SU-DHL-6 (cell line): ENCODE data around the gene KIAA2012.

Experiments
- H2AFZ ChIP-seq: fragments of 200-600 bp; sonication (generic); 2 replicates; pipeline ENCODE4 v1.6.1; 2014; ENCODE audit warnings: low read depth, mild to moderate bottlenecking, moderate library complexity, mixed read lengths, antibody characterized with exemption, low read length; ENCODE audit not compliant: severe bottlenecking
- H3F3A ChIP-seq: fragments of 200-600 bp; shearing (Covaris generic); 2 replicates; pipeline ENCODE4 v1.6.0; 2016; ENCODE audit warnings: antibody characterized with exemption, mild to moderate bottlenecking; ENCODE audit not compliant: insufficient read depth
- H3K27ac ChIP-seq: fragments of 200-600 bp; sonication (generic); 2 replicates; pipeline ENCODE4 v1.5.1; 2016; ENCODE audit warnings: low read depth, mild to moderate bottlenecking, low read length, moderate library complexity, mixed read lengths
- H3K27me3 ChIP-seq: fragments of 200-600 bp; sonication (generic), shearing (Covaris generic); 2 replicates; pipeline ENCODE4 v1.6.0; 2014; ENCODE audit warnings: mild to moderate bottlenecking, low read length
- H3K36me3 ChIP-seq: fragments of 200-600 bp; sonication (generic); 2 replicates; pipeline ENCODE4 v1.6.1; 2014; ENCODE audit warnings: mild to moderate bottlenecking, low read length, mixed read lengths
- H3K4me2 ChIP-seq: fragments of 300-600, 200-600 bp; shearing (Covaris generic), sonication (generic); 2 replicates; pipeline ENCODE4 v1.6.0; 2014; ENCODE audit warnings: low read length, low read depth, mild to moderate bottlenecking; ENCODE audit not compliant: poor library complexity, severe bottlenecking
- H3K4me3 ChIP-seq: fragments of 200-600 bp; sonication (generic); 2 replicates; pipeline ENCODE4 v1.5.1; 2014; ENCODE audit warnings: antibody characterized with exemption, low read length, mild to moderate bottlenecking, mixed read lengths; ENCODE audit not compliant: insufficient read depth, poor library complexity, severe bottlenecking
- H3K79me2 ChIP-seq: fragments of 200-600 bp; sonication (generic); 2 replicates; pipeline ENCODE4 v1.6.1; 2014; ENCODE audit warnings: mild to moderate bottlenecking, low read length, moderate library complexity; ENCODE audit not compliant: insufficient read depth
- H3K9ac ChIP-seq: fragments of 200-600 bp; sonication (generic); 2 replicates; pipeline ENCODE4 v1.7.0; 2014; ENCODE audit warnings: mild to moderate bottlenecking, low read length
- H3K9me2 ChIP-seq: fragments of 200-600 bp; sonication (generic); replicated peaks from 2 replicates; pipeline ENCODE4 v1.6.1; 2014; ENCODE audit warnings: low read length; ENCODE audit not compliant: insufficient read depth
- H3K9me3 ChIP-seq: fragments of 200-600 bp; sonication (generic); 2 replicates; pipeline ENCODE4 v1.6.1; 2014; ENCODE audit warnings: low read length, mixed read lengths; ENCODE audit not compliant: insufficient read depth
- H4K20me1 ChIP-seq: fragments of 200-600 bp; sonication (generic); 2 replicates; pipeline ENCODE4 v1.6.1; 2014; ENCODE audit warnings: low read depth, mild to moderate bottlenecking, antibody characterized with exemption, low read length, moderate library complexity, mixed read lengths
- EZH2phosphoT487 ChIP-seq: fragments of 200-600 bp; sonication (generic), shearing (Covaris generic); conservative IDR thresholded peaks from 2 replicates; pipeline ENCODE4 v1.6.1; 2018; ENCODE audit warnings: mild to moderate bottlenecking, antibody characterized with exemption, low read length, moderate library complexity, mixed read lengths
- TF ChIP-seq, protein P1 (sequence below): fragments of 200-600 bp; sonication (generic); IDR thresholded peaks from one replicate; pipeline ENCODE4 v1.5.1; 2017; ENCODE audit warnings: antibody characterized with exemption, mild to moderate bottlenecking, low read length, moderate library complexity; ENCODE audit not compliant: insufficient read depth, poor library complexity, severe bottlenecking

KIAA2012 gene

DNA sequence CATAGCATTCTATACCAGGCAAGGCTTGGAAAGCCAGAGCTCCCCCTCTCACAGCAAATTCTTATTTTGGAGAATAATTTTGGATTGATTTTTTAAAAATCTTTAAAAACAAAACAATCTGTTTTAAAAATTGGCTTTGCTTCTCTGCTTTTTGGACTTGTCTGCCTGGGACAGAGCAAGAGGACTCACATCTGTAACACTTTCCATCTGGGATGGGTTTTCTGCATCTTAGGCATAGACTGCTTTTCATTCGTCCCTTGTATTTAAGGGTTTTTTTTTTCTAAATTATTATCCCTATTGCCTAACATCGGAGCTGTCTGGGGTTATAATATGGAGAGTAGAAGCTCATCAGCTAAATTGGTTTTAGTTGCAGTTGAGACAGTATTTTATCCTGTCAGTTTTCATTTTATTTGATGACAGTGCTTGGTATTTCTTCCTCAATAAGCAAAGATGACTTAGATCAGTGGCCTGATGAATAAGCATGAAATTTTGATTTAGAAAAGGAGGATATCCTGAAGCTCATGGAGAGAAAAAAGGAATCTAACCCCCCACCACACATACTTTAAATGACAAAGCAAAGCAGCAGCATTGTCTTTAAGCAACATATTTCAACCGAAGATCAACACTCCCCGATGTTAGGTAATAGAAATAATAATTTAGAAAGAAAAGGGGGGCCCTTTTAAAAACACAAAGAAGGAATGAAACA lies 41.7 kb upstream of the KIAA2012 start:
- H3F3A ChIP-seq: no peaks in the 10 kb centered on the region
- H3K9me2 ChIP-seq: no peaks in the 10 kb centered on the region
- H3K4me3 ChIP-seq: no peak overlapping the region
- no peaks in the 10 kb centered on the region for H3K27me3 ChIP-seq
- no peak overlapping the region for H3K4me2 ChIP-seq
- H3K36me3 ChIP-seq: no peaks in the 10 kb centered on the region
- H3K27ac ChIP-seq: no peak overlapping the region
- no peak overlapping the region for H3K9ac ChIP-seq
- H4K20me1 ChIP-seq: no peaks in the 10 kb centered on the region
- no peak overlapping the region for H2AFZ ChIP-seq
- no peaks in the 10 kb centered on the region for H3K79me2 ChIP-seq
- TF ChIP-seq, protein P1, sequence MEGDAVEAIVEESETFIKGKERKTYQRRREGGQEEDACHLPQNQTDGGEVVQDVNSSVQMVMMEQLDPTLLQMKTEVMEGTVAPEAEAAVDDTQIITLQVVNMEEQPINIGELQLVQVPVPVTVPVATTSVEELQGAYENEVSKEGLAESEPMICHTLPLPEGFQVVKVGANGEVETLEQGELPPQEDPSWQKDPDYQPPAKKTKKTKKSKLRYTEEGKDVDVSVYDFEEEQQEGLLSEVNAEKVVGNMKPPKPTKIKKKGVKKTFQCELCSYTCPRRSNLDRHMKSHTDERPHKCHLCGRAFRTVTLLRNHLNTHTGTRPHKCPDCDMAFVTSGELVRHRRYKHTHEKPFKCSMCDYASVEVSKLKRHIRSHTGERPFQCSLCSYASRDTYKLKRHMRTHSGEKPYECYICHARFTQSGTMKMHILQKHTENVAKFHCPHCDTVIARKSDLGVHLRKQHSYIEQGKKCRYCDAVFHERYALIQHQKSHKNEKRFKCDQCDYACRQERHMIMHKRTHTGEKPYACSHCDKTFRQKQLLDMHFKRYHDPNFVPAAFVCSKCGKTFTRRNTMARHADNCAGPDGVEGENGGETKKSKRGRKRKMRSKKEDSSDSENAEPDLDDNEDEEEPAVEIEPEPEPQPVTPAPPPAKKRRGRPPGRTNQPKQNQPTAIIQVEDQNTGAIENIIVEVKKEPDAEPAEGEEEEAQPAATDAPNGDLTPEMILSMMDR: no peak
- TF ChIP-seq EZH2phosphoT487: no peak
- H3K9me3 ChIP-seq: no peaks in the 10 kb centered on the region

DNA sequence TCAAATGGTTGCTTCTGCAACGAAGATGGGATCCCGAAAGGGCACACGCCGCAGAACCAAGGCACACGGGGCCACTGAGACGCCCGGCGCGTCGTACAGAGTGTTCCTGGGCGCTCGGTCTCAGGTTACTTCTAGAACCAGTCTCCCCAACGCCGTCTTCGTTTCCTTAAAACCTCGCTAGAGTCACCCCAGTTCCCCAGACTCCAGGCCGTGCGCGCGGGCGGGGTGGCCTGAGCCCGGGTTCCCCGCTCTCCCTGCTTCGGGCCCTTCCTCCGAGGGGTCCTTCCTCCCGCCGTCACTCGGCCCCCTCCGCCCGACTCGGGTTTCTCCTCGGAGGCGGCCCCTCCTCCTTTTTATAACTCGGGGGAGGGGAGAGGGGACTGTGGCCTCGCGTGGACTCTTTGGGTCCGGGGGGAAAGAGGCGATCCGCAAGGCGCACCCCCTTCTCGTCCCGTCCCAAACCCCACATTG lies 40.2 kb upstream of the KIAA2012 start:
- TF ChIP-seq, protein P1: no peak
- no peak for TF ChIP-seq EZH2phosphoT487
- Histone ChIP-seq H3K79me2 (no peaks in the 10 kb centered on the region), H3F3A (no peaks in the 10 kb centered on the region), H3K9me3 (no peaks in the 10 kb centered on the region), H3K4me2 (peak overlapping the region; percentile 59), H3K27ac (no peak overlapping the region), H3K9me2 (no peaks in the 10 kb centered on the region), H3K36me3 (no peaks in the 10 kb centered on the region), H2AFZ (peak overlapping the region; percentile 85), H3K4me3 (peak overlapping the region; percentile 59), H3K27me3 (no peaks in the 10 kb centered on the region), H3K9ac (peak overlapping the region; percentile 55), H4K20me1 (no peaks in the 10 kb centered on the region)

DNA sequence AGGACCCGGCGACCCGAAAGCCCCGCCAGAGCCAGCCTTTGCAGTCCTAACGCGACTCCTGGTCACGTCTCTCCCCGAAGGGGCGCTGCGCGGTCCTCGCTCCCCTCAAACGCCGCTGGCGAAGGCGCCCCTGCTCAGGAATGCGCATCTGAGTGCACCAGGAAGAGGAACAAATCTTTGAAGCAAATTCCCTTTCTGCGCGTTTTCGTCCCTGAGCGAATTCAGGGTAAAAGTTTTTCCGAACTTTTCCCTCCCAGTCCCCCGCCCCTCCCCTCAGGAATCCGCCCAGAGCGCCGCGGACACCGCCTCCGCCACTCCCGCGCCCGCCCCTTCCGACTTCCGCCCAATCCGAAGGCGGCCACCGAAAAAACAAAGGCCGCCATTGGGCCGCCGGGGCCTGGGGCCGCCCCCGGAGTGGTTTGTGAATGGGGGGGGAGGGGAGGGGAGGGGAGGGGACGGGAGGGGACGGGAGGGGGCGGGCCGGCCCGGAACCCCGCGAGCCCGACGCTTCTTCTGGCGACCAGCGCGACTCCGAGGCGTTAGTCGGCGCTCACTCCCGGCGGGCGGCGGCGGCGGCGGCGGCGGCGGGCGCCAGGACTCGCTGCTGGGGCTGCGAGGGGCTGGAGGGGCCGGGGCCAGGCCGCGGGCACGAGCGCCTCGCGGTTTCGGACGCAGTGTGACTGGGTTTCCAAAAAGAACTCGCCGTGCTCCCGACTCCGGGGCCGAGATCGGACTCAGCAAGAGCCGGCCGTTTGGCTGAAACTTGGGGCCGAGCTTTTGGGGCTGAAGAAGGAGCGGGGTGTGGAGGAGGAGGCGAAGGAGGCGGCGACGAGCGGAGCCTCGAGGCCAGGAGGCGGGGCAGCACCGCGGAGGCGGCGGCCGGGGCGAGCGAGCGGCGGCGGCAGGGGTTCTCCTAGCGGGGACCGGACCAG lies 39.5 kb upstream of the KIAA2012 start, which contains the start of gene FZD7:
TSS of gene FZD7 (plus strand) at position 539 of the 932 bp plus-strand sequence. CDS start 793 bp downstream, outside the sequence.
- no peaks in the 10 kb centered on the region for H3F3A ChIP-seq
- H3K9me2 ChIP-seq: no peaks in the 10 kb centered on the region
- H3K9me3 ChIP-seq: no peaks in the 10 kb centered on the region
- peak within 1 kb of the TSS; percentile 85 for H2AFZ ChIP-seq
- TF ChIP-seq, protein P1: no peak
- no peak for TF ChIP-seq EZH2phosphoT487
- peak within 1 kb of the TSS; percentile 64 for H3K4me2 ChIP-seq
- H3K27me3 ChIP-seq: no peaks in the 10 kb centered on the region
- no peaks in the 10 kb centered on the region for H3K79me2 ChIP-seq
- peak within 1 kb of the TSS; percentile 55 for H3K9ac ChIP-seq
- no peak within 1 kb of the TSS for H3K27ac ChIP-seq
- H3K36me3 ChIP-seq: no peaks in the 10 kb centered on the region
- peak within 1 kb of the TSS; percentile 59 for H3K4me3 ChIP-seq
- H4K20me1 ChIP-seq: no peaks in the 10 kb centered on the region
